BJ (cell line): Measurements from ENCODE around the gene PDE8B. TPM values are rescaled to one million over a fixed set of nuclear protein-coding genes. Genes with fewer than 3 reads are reported as not detected.
A peak's percentile ranks its signal among the peaks of the same experiment; 100 is the strongest.

Experiments used
- CTCF ChIA-PET: fragments of 350-600 bp; formaldehyde crosslinking; extraction: SDS; loops from one replicate; lab custom pipeline; 2021; ENCODE audit warnings: antibody characterized with exemption, inconsistent platforms; lab: Yijun Ruan, JAX
- POLR2A ChIA-PET: fragments of 300-600 bp; sonication (Branson Sonifier 250); formaldehyde crosslinking; extraction: SDS; loops from one replicate; lab custom pipeline; 2021; ENCODE audit warnings: antibody characterized with exemption; lab: Charles Lee
- DNase-seq: peaks from one replicate; pipeline ENCODE4 v3.0.0-alpha.2; 2011; ENCODE audit warnings: low read depth
- H3K27me3 ChIP-seq: 2 replicates; pipeline ENCODE4 v1.6.0; 2011; ENCODE audit warnings: low read length; ENCODE audit not compliant: control insufficient read depth, insufficient read depth
- H3K36me3 ChIP-seq: 2 replicates; pipeline ENCODE4 v1.5.1; 2011; ENCODE audit warnings: low read length; ENCODE audit not compliant: control insufficient read depth, insufficient read depth
- H3K4me3 ChIP-seq: 2 replicates; pipeline ENCODE4 v1.5.1; 2011; ENCODE audit warnings: low read depth, mild to moderate bottlenecking, control low read depth, low read length
- CTCF ChIP-seq: IDR thresholded peaks from 2 replicates; pipeline ENCODE4 v1.5.1; 2011; ENCODE audit warnings: low read depth, mild to moderate bottlenecking, control low read depth, inconsistent platforms, low read length, moderate library complexity; ENCODE audit not compliant: insufficient read depth
- polyA plus RNA-seq: library from polyadenylated mRNA; depleted of rRNA; stranded (reverse); fragments of >200 nt; gene quantifications from 2 replicates; pipeline ENCODE4 v1.2.3, GENCODE V29; 2011

PDE8B gene
- polyA plus RNA-seq, 1 experiment = 2.2 TPM

- no peak for TF ChIP-seq CTCF
- no peak for DNase-seq
- Histone ChIP-seq H3K36me3 (peaks cover 10% of the 10 kb centered on the region), H3K4me3 (no peak overlapping the region), H3K27me3 (no peaks in the 10 kb centered on the region)
- CTCF ChIA-PET = interaction anchor here (1.2 to 1.5 kb wide), 3 partner anchors 13 to 286 kb away, joined by 3 to 4 read pairs (median 4); no protein-coding TSS in a partner anchor
- POLR2A ChIA-PET = no interaction called here
Observed at GRCh38 chr5:77431719-77432118, 221.2 kb downstream of the PDE8B start.

DNA sequence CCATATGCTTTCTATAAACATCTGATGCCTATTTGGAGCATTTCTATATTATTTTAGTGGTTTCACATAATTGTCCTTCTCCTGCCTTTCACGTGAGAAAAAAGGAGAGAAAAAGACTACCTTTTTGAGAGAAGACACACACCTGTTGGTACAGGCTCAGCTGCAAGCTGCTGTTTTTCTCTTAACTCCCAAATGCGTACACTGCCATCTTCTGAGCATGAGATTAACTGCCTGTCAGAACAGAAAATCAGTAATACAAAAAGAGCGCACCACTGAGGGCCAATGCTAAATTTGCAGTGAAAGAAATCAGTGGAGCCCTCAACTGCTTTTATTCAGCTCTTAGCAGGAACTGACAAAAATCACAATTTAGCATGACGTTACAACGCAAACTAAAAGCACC is 226.7 kb downstream of the PDE8B start:
- H3K27me3 ChIP-seq = no peaks in the 10 kb centered on the region
- peak; percentile 14; the same call in 1 of the 2 replicates for TF ChIP-seq CTCF

DNA sequence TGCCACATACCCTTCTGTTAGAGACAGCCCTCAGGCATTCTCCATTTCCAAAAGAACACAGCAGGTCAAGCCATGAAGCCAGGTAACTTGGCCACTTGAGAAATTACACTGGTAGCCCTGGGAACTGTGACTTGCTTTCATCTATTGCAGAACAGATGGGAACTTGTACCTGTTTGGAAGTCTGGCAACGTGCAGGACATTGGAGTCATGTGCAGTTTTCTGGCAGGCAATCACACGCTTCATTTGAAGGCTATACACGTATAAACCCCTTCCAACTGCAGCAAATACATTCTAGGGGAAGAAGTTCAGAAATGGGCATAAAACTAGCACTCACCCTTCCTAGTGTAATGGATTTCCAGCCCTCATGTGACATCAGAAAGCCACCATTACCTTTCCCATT is 227.6 kb downstream of the PDE8B start:
- ChIA-PET CTCF (interaction anchor here (0.6 to 1.7 kb wide), 3 partner anchors 54 to 360 kb away, joined by 4 to 6 read pairs (median 4); partner anchors contain the start of gene WDR41), POLR2A (no interaction called here)
- Histone ChIP-seq H3K27me3 (no peaks in the 10 kb centered on the region), H3K4me3 (no peak overlapping the region), H3K36me3 (peaks cover 9% of the 10 kb centered on the region)
- no peak for DNase-seq
- no peak for TF ChIP-seq CTCF

More for the DNA sequence above, 226.7 kb downstream of the PDE8B start:
- Histone ChIP-seq H3K4me3 (no peak overlapping the region), H3K36me3 (peaks cover 10% of the 10 kb centered on the region)
- POLR2A ChIA-PET = no interaction called here
- DNase-seq = no peak
- CTCF ChIA-PET = interaction anchor here (0.6 to 1.7 kb wide), 6 partner anchors 55 to 359 kb away, joined by 3 to 6 read pairs (median 4); partner anchors contain the start of gene WDR41

DNA sequence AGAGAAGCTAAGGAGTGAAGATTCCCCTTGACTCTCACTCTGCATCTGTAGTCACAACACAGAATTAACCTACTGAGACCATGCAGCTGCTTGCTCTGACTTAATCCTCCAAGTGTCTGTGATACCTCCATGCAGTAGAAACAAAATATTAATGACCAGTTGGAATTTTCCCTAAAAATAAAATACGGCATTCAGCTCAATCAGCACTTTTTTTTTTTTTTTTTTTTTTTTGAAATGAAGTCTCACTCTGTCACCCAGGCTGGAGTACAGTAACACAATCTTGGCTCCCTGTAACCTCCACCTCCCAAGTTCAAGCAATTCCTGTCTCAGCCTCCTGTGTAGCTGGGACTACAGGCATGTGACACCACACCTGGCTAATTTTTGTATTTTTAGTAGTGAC is 233.2 kb downstream of the PDE8B start:
- CTCF ChIA-PET = interaction anchor here (1.2 to 2.6 kb wide), 2 partner anchors 9 to 299 kb away, joined by 3 to 10 read pairs; no protein-coding TSS in a partner anchor
- TF ChIP-seq CTCF = no peak
- POLR2A ChIA-PET = interaction anchor here (0.6 kb wide), 1 partner anchor 19 kb away, joined by 7 read pairs; no protein-coding TSS in a partner anchor

GRCh38 chr5:77444356-77444755 is 233.9 kb downstream of the PDE8B start:
- POLR2A ChIA-PET = no interaction called here
- DNase-seq = no peak
- no peak overlapping the region for H3K4me3 ChIP-seq
- H3K36me3 ChIP-seq = peaks cover 12% of the 10 kb centered on the region
- no peak for TF ChIP-seq CTCF
- CTCF ChIA-PET = interaction anchor here (1.2 to 2.6 kb wide), 3 partner anchors 9 to 299 kb away, joined by 3 to 10 read pairs (median 4); no protein-coding TSS in a partner anchor
- no peaks in the 10 kb centered on the region for H3K27me3 ChIP-seq

More for the DNA sequence above, 233.2 kb downstream of the PDE8B start:
- H3K36me3 ChIP-seq = peaks cover 7% of the 10 kb centered on the region
- no peaks in the 10 kb centered on the region for H3K27me3 ChIP-seq
- H3K4me3 ChIP-seq = no peak overlapping the region
- DNase-seq = no peak
